ENCODE data around the gene IGF1R. TPM values are rescaled to one million over a fixed set of nuclear protein-coding genes. Genes with fewer than 3 reads are reported as not detected.

IGF1R gene
- total RNA-seq, 1 experiment from 2014 or later, result 0.56 TPM

DNA sequence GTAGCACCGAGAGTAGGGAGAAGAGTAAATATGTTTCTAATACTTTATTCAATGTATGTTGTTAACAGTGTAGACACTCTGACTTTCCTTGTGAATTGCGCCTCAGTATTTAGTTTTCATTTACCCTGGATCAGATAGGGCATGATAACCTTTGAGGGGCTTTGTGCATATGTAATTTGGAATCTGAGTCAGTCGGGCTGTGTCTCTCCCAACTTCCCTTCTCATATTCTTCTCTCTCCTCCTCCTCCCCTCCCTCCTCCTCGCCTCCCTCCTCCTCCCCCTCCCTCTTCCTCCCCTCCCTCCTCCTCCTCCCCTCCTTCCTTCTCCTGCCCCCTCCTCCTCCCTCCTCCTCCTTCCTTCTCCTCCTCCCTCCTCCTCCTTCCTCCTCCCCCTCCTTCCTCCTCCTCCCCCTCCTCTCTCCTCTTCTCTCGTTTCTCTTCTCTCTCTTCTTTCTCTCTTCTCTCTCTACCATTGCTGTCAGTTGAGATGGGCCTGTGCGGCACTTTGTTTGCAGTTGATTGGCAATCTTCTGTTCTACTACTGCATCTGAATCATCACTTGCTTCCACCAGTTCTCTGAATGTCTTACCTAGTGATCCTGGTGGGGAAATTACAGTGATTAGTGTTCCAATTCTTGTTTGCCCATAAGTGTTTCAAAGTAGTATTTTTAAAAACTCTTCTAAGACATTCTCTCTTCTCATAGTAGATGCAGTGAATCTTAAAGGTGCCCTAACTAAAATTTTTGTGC lies 197.0 kb downstream of the IGF1R start:
- no peak overlapping the region for H2AFZ ChIP-seq (ENCODE audit: low read length)
- H3K4me3 ChIP-seq (ENCODE audit: low read length), result no peak overlapping the region
- no peaks in the 10 kb centered on the region for H4K20me1 ChIP-seq (ENCODE audit: insufficient read depth, low read depth, low read length)
- DNase-seq, result no peak
- no peaks in the 10 kb centered on the region for H3K36me3 ChIP-seq (ENCODE audit: insufficient read depth, low read length)
- H3K27ac ChIP-seq (ENCODE audit: low read length), result no peak overlapping the region
- H3K9me2 ChIP-seq (replicated peaks; ENCODE audit: insufficient read depth, low read length), result no peaks in the 10 kb centered on the region
- no peak overlapping the region for H3K9ac ChIP-seq (ENCODE audit: low read length)
- H3K4me2 ChIP-seq (ENCODE audit: low read depth, low read length, poor library complexity, severe bottlenecking), result no peak overlapping the region
- no peaks in the 10 kb centered on the region for H3K79me2 ChIP-seq (ENCODE audit: low read length)
- no peaks in the 10 kb centered on the region for H3K4me1 ChIP-seq (ENCODE audit: low read length)
- H3K9me3 ChIP-seq (ENCODE audit: low read length), result no peaks in the 10 kb centered on the region
- no peaks in the 10 kb centered on the region; the same call in 1 of the 2 replicates for H3K27me3 ChIP-seq (ENCODE audit: low read length)

DNA sequence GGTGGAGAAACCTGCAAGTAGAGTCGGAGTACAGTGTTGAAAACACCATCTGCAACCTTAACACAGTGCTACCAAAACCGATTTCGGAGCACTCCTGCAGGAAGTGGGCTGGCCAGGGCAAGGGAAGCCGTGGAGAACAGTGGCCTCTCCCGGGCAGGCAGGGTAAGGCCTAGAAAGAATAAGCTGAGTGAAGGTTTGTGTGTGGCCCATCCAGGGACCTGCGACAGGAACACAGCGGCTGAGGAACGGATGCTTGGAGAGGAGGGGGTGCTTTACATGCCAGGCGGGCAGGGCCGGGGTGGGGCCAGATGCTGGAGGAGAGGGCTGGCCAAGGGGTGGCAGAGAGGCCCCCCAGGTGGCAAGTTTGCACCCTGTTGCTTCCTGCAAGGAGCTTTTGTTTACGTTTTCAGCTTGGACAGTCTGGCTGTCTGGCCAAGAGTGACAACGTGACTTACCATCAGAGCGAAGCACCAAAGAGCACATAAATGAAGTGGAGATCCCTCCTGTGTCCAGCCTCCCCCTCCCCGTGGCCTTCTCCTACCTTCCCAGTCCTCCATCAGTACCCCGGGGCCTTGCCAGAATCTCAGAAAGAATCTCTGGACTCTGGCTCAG lies 202.7 kb downstream of the IGF1R start:
- H2AFZ ChIP-seq (ENCODE audit: low read length), result no peak overlapping the region
- H3K4me3 ChIP-seq (ENCODE audit: low read length), result no peak overlapping the region
- H3K9ac ChIP-seq (ENCODE audit: low read length), result no peak overlapping the region
- H3K9me2 ChIP-seq (replicated peaks; ENCODE audit: insufficient read depth, low read length), result no peaks in the 10 kb centered on the region
- DNase-seq, result peak; percentile 68
- no peaks in the 10 kb centered on the region; the same call in 1 of the 2 replicates for H3K27me3 ChIP-seq (ENCODE audit: low read length)
- H3K4me2 ChIP-seq (ENCODE audit: low read depth, low read length, poor library complexity, severe bottlenecking), result no peak overlapping the region
- no peaks in the 10 kb centered on the region for H4K20me1 ChIP-seq (ENCODE audit: insufficient read depth, low read depth, low read length)
- H3K79me2 ChIP-seq (ENCODE audit: low read length), result no peaks in the 10 kb centered on the region
- H3K36me3 ChIP-seq (ENCODE audit: insufficient read depth, low read length), result no peaks in the 10 kb centered on the region
- H3K27ac ChIP-seq (ENCODE audit: low read length), result no peak overlapping the region
- H3K4me1 ChIP-seq (ENCODE audit: low read length), result peaks cover 15% of the 10 kb centered on the region
- no peaks in the 10 kb centered on the region for H3K9me3 ChIP-seq (ENCODE audit: low read length)

DNA sequence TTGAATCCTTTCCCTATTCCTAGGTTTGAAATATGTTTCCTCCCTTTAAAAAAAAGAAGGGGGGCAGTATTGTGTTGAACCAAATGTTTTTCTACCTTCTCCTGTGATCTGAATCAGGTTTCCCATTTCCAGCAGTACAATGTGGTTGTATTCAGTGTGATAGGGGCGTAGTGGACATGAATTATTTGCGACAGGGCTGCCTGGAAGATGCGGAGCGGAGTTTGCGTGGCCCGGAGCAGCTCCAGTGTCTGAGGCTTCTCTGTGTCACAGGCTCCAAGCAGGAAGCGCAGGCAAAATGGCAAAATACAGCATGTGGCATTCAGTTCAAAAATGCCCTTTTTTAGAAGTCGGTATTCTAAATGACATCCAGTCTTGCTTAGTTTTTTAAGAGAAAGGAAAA lies 204.8 kb downstream of the IGF1R start:
- Histone ChIP-seq H3K4me1 (ENCODE audit: low read length) (peaks cover 15% of the 10 kb centered on the region), H2AFZ (ENCODE audit: low read length) (peak overlapping the region; percentile 77; the same call in 1 of the 2 replicates), H3K27ac (ENCODE audit: low read length) (no peak overlapping the region), H3K9me2 (replicated peaks; ENCODE audit: insufficient read depth, low read length) (no peaks in the 10 kb centered on the region), H3K36me3 (ENCODE audit: insufficient read depth, low read length) (no peaks in the 10 kb centered on the region), H4K20me1 (ENCODE audit: insufficient read depth, low read depth, low read length) (no peaks in the 10 kb centered on the region), H3K9ac (ENCODE audit: low read length) (0 out of 2 replicates have a peak overlapping the region, but pooled peaks have one; percentile 49), H3K27me3 (ENCODE audit: low read length) (no peaks in the 10 kb centered on the region; the same call in 1 of the 2 replicates), H3K79me2 (ENCODE audit: low read length) (no peaks in the 10 kb centered on the region), H3K4me3 (ENCODE audit: low read length) (peak overlapping the region; percentile 64), H3K4me2 (ENCODE audit: low read depth, low read length, poor library complexity, severe bottlenecking) (peak overlapping the region; percentile 67), H3K9me3 (ENCODE audit: low read length) (no peaks in the 10 kb centered on the region)
- peak; percentile 67 for DNase-seq

DNA sequence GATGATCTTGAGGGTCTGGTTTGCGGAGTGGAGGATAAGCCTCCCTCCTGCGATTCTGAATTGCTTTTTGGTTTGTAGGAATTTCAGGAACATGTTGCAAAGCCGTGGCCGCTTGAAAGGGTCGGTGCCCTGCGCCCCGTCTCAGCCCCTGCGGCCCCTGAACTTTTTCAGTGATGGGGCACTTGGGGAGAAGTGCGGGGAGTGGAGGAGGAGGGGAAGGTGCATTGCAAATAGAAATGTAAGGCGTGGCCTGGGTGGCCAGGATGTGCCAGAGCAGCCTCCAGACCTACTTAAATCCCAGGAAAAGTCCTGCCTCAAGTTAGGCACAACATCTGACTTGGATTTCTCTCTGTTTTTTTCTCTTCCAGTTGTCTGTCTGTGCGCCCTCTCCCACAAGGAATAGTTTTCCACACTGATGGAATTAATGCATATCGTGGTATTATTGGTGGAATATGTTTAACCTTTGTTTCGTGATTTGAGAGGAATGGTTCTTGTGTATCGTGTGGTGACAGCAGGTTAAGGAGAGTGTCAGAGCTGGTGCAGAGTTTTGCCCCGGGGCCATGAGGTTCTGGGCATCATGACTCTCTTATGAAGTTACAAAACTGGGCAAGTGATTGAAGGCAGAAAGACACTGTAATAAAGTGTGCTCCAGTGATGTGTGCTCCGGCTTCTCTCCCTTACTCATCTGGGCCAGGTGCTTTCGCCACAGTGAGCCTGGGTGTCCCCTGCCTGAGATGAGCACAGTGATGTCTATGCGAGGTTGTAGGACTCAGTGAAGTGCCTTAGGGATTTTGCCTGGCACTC lies 205.5 kb downstream of the IGF1R start:
- Histone ChIP-seq H3K9me2 (replicated peaks; ENCODE audit: insufficient read depth, low read length) (no peaks in the 10 kb centered on the region), H2AFZ (ENCODE audit: low read length) (no peak overlapping the region), H3K79me2 (ENCODE audit: low read length) (no peaks in the 10 kb centered on the region), H3K36me3 (ENCODE audit: insufficient read depth, low read length) (no peaks in the 10 kb centered on the region), H3K4me2 (ENCODE audit: low read depth, low read length, poor library complexity, severe bottlenecking) (no peak overlapping the region), H3K27me3 (ENCODE audit: low read length) (no peaks in the 10 kb centered on the region; the same call in 1 of the 2 replicates), H4K20me1 (ENCODE audit: insufficient read depth, low read depth, low read length) (no peaks in the 10 kb centered on the region), H3K9me3 (ENCODE audit: low read length) (no peaks in the 10 kb centered on the region), H3K9ac (ENCODE audit: low read length) (no peak overlapping the region), H3K4me3 (ENCODE audit: low read length) (no peak overlapping the region), H3K4me1 (ENCODE audit: low read length) (peaks cover 15% of the 10 kb centered on the region), H3K27ac (ENCODE audit: low read length) (no peak overlapping the region)
- DNase-seq, result no peak

DNA sequence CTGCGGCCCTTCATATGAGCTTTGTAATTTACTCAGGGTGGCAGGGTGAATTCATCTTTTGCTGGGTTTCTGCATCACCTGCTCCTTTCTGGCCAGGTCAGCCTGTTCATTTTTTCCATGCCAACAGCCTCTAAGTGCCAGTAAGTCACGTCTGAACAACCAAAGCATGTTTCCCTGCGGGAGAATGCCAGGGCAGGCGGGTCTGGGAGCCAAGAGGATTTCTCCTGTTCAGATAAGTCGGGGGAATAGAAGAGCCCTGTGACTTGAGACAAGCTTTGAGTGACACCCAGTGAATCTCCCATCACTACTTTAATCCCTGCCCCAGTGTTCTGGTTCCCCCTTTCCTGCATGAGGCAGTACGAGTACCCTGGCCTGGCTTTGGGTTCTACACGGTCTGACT lies 206.2 kb downstream of the IGF1R start:
- peaks cover 15% of the 10 kb centered on the region for H3K4me1 ChIP-seq (ENCODE audit: low read length)
- no peaks in the 10 kb centered on the region for H3K9me3 ChIP-seq (ENCODE audit: low read length)
- H3K9me2 ChIP-seq (replicated peaks; ENCODE audit: insufficient read depth, low read length), result no peaks in the 10 kb centered on the region
- H4K20me1 ChIP-seq (ENCODE audit: insufficient read depth, low read depth, low read length), result no peaks in the 10 kb centered on the region
- H3K27me3 ChIP-seq (ENCODE audit: low read length), result no peaks in the 10 kb centered on the region; the same call in 1 of the 2 replicates
- no peak overlapping the region for H3K4me2 ChIP-seq (ENCODE audit: low read depth, low read length, poor library complexity, severe bottlenecking)
- no peak overlapping the region for H3K4me3 ChIP-seq (ENCODE audit: low read length)
- H3K79me2 ChIP-seq (ENCODE audit: low read length), result no peaks in the 10 kb centered on the region
- H3K27ac ChIP-seq (ENCODE audit: low read length), result no peak overlapping the region
- H3K36me3 ChIP-seq (ENCODE audit: insufficient read depth, low read length), result no peaks in the 10 kb centered on the region
- H2AFZ ChIP-seq (ENCODE audit: low read length), result no peak overlapping the region
- DNase-seq, result no peak
- H3K9ac ChIP-seq (ENCODE audit: low read length), result no peak overlapping the region

DNA sequence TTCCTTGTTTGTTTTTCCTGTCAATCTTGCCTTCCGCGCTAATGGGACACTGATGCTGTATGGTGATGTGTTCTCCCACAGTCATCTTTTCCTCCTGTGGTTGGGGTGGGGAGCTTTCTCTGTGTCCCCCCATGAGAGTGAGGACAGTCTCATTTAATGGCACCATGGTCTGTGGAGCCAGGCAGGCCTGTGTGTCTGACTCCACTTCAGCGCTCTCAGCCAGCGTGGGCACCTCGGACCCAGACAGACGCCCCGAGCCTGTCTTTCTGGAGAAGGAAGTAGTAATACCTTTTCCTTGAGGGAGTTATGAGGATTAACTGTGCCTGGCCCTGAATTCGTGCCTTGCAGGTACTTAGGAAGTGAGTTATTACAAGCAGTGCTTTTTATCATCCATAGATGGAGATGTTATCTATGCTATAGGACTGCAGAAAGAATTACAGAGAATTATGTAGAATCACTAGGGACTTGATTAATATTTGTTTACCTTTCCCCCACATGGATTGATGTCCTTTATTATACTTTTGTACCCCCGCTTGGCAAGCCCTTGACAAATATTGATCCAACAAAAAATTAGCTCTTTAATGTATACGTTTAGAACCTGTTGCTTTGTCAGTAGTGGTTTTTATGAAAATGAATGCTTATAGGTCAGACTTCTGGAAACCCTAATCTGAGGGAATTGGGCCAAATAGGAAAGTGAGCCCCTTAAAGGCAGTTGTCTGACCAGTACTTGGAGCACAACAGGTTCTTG lies 206.9 kb downstream of the IGF1R start:
- Histone ChIP-seq H3K27me3 (ENCODE audit: low read length) (no peaks in the 10 kb centered on the region; the same call in 1 of the 2 replicates), H3K4me1 (ENCODE audit: low read length) (peaks cover 15% of the 10 kb centered on the region), H3K36me3 (ENCODE audit: insufficient read depth, low read length) (no peaks in the 10 kb centered on the region), H3K9me3 (ENCODE audit: low read length) (no peaks in the 10 kb centered on the region), H3K79me2 (ENCODE audit: low read length) (no peaks in the 10 kb centered on the region), H4K20me1 (ENCODE audit: insufficient read depth, low read depth, low read length) (no peaks in the 10 kb centered on the region), H3K9ac (ENCODE audit: low read length) (no peak overlapping the region), H3K4me2 (ENCODE audit: low read depth, low read length, poor library complexity, severe bottlenecking) (no peak overlapping the region), H3K4me3 (ENCODE audit: low read length) (no peak overlapping the region), H3K27ac (ENCODE audit: low read length) (no peak overlapping the region), H2AFZ (ENCODE audit: low read length) (no peak overlapping the region), H3K9me2 (replicated peaks; ENCODE audit: insufficient read depth, low read length) (no peaks in the 10 kb centered on the region)
- no peak for DNase-seq

DNA sequence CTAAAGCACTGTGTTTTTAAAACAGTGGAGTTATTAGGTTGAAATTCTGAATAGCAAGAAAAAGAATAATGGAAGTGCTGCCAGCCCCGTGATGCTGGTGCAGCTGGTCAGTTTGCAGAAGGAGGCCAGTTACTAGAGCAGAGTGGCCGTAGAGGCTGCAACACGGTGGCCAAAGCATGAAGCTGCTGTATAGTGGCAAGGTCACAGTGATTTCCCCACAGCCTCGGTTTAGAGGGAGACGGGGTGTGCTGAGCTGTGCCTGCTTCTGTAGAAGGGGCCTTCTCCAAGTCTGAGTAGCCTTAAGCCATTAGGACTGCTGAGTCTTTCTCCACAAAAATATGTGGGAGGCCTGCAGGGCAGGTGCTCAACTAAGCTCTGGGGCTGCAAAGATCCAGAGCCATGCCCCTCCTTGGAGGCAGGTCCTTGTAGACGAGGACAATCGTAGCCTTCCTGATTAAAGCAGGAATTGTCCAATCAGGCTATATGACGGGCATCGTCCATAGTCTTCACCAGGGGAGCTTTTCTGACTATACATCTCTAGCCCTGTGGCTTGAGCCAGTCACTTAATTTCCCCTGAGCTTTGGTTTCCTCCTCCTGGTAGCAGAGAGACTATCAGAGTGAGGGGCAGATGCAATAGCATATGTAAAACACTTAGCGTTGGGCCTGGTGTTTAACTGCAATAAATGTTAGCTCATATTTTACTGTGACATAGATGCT lies 207.6 kb downstream of the IGF1R start:
- H3K79me2 ChIP-seq (ENCODE audit: low read length), result no peaks in the 10 kb centered on the region
- peaks cover 15% of the 10 kb centered on the region for H3K4me1 ChIP-seq (ENCODE audit: low read length)

More for the DNA sequence above, 207.6 kb downstream of the IGF1R start:
- H3K4me3 ChIP-seq (ENCODE audit: low read length), result no peak overlapping the region
- no peaks in the 10 kb centered on the region for H4K20me1 ChIP-seq (ENCODE audit: insufficient read depth, low read depth, low read length)
- H3K9ac ChIP-seq (ENCODE audit: low read length), result no peak overlapping the region
- no peaks in the 10 kb centered on the region for H3K27me3 ChIP-seq (ENCODE audit: low read length)
- H3K27ac ChIP-seq (ENCODE audit: low read length), result no peak overlapping the region
- no peak for DNase-seq
- H3K9me3 ChIP-seq (ENCODE audit: low read length), result no peaks in the 10 kb centered on the region
- no peaks in the 10 kb centered on the region for H3K36me3 ChIP-seq (ENCODE audit: insufficient read depth, low read length)
- H3K9me2 ChIP-seq (replicated peaks; ENCODE audit: insufficient read depth, low read length), result no peaks in the 10 kb centered on the region
- H2AFZ ChIP-seq (ENCODE audit: low read length), result no peak overlapping the region
- H3K4me2 ChIP-seq (ENCODE audit: low read depth, low read length, poor library complexity, severe bottlenecking), result no peak overlapping the region

Measured in Karpas-422 (cell line).